Parathyroid adenoma (tissue), 2 donors: ENCODE measurements around the gene ERFE.

Experiments used
- H2AFZ ChIP-seq: fragments of 300-600 bp; sonication (generic); one replicate; pipeline ENCODE4 v1.7.0; 2017; ENCODE audit warnings: antibody characterized with exemption, mild to moderate bottlenecking
- H3K27ac ChIP-seq: fragments of 300-600 bp; sonication (generic); one replicate; pipeline ENCODE4 v1.7.0; 2017
- H3K27me3 ChIP-seq: fragments of 300-600 bp; sonication (generic); one replicate; pipeline ENCODE4 v1.7.0; 2017; ENCODE audit warnings: low read length; ENCODE audit not compliant: control insufficient read depth, insufficient read depth
- H3K36me3 ChIP-seq: fragments of 300-600 bp; sonication (generic); one replicate; pipeline ENCODE4 v1.7.0; 2017; ENCODE audit warnings: low read length; ENCODE audit not compliant: control insufficient read depth, insufficient read depth
- H3K4me1 ChIP-seq: fragments of 300-600 bp; sonication (generic); one replicate; pipeline ENCODE4 v1.7.0; 2017; ENCODE audit warnings: control low read depth
- H3K4me2 ChIP-seq: fragments of 300-600 bp; sonication (generic); one replicate; pipeline ENCODE4 v1.7.0; 2017; ENCODE audit warnings: low read length
- H3K4me3 ChIP-seq: fragments of 300-600 bp; sonication (generic); one replicate; pipeline ENCODE4 v1.7.0; 2017; ENCODE audit warnings: low read depth, low read length
- H3K79me2 ChIP-seq: fragments of 300-600 bp; sonication (generic); one replicate; pipeline ENCODE4 v1.7.0; 2017; ENCODE audit warnings: control low read depth
- H3K9ac ChIP-seq: fragments of 300-600 bp; sonication (generic); one replicate; pipeline ENCODE4 v1.7.0; 2017; ENCODE audit warnings: mild to moderate bottlenecking
- H3K9me3 ChIP-seq: fragments of 300-600 bp; sonication (generic); one replicate; pipeline ENCODE4 v1.7.0; 2017; ENCODE audit warnings: low read length; ENCODE audit not compliant: control insufficient read depth
- CTCF ChIP-seq: fragments of 300-600 bp; sonication (generic); IDR thresholded peaks from one replicate; pipeline ENCODE4 v1.7.0; 2017; ENCODE audit warnings: antibody characterized with exemption, mild to moderate bottlenecking
- donor health status: primary hyperparathyroidism.

The ERFE gene

GRCh38 chr2:238127165-238128060, 31.4 kb upstream of the ERFE start:
- Histone ChIP-seq H3K9me3 (no peaks in the 10 kb centered on the region), H3K36me3 (no peaks in the 10 kb centered on the region), H2AFZ (peak overlapping the region; percentile 69), H3K79me2 (no peaks in the 10 kb centered on the region), H3K4me1 (no peaks in the 10 kb centered on the region), H3K27me3 (no peaks in the 10 kb centered on the region), H3K27ac (no peak overlapping the region), H3K4me3 (no peak overlapping the region), H3K9ac (no peak overlapping the region), H3K4me2 (no peak overlapping the region)
- TF ChIP-seq CTCF = no peak

- no peaks in the 10 kb centered on the region for H3K9me3 ChIP-seq
- no peaks in the 10 kb centered on the region for H3K4me1 ChIP-seq
- H3K4me2 ChIP-seq = no peak overlapping the region
- H3K27me3 ChIP-seq = no peaks in the 10 kb centered on the region
- H3K36me3 ChIP-seq = no peaks in the 10 kb centered on the region
- no peak overlapping the region for H3K4me3 ChIP-seq
- H3K27ac ChIP-seq = no peak overlapping the region
- H2AFZ ChIP-seq = no peak overlapping the region
- no peak overlapping the region for H3K9ac ChIP-seq
- no peaks in the 10 kb centered on the region for H3K79me2 ChIP-seq
- TF ChIP-seq CTCF = no peak
Observed at GRCh38 chr2:238128061-238128440, 30.7 kb upstream of the ERFE start.

- H3K4me1 ChIP-seq = no peaks in the 10 kb centered on the region
- no peak overlapping the region for H3K4me2 ChIP-seq
- no peak overlapping the region for H3K9ac ChIP-seq
- no peak overlapping the region for H3K4me3 ChIP-seq
- no peaks in the 10 kb centered on the region for H3K79me2 ChIP-seq
- H3K27ac ChIP-seq = no peak overlapping the region
- no peak for TF ChIP-seq CTCF
- H3K36me3 ChIP-seq = no peaks in the 10 kb centered on the region
- no peaks in the 10 kb centered on the region for H3K27me3 ChIP-seq
- H3K9me3 ChIP-seq = no peaks in the 10 kb centered on the region
- H2AFZ ChIP-seq = no peak overlapping the region
Observed at GRCh38 chr2:238128534-238129001, 30.2 kb upstream of the ERFE start.

- H3K4me3 ChIP-seq = no peak overlapping the region
Observed at GRCh38 chr2:238129166-238130010, 29.4 kb upstream of the ERFE start.

More at GRCh38 chr2:238129166-238130010, 29.4 kb upstream of the ERFE start:
- no peaks in the 10 kb centered on the region for H3K36me3 ChIP-seq
- no peak for TF ChIP-seq CTCF
- H3K4me1 ChIP-seq = no peaks in the 10 kb centered on the region
- H3K9me3 ChIP-seq = no peaks in the 10 kb centered on the region
- H3K27ac ChIP-seq = no peak overlapping the region
- H3K4me2 ChIP-seq = no peak overlapping the region
- H3K9ac ChIP-seq = no peak overlapping the region
- H2AFZ ChIP-seq = no peak overlapping the region
- no peaks in the 10 kb centered on the region for H3K27me3 ChIP-seq
- H3K79me2 ChIP-seq = no peaks in the 10 kb centered on the region
